RWPE1 (cell line): ENCODE results near the gene MYO5C.

ENCODE experiments used
- CTCF ChIA-PET: fragments of 350-600 bp; sonication (Branson Sonifier 250); formaldehyde crosslinking; extraction: SDS; loops from one replicate; lab custom pipeline; 2021; lab: Yijun Ruan, JAX
- POLR2A ChIA-PET: fragments of 400-600 bp; formaldehyde crosslinking; extraction: SDS; loops from one replicate; lab custom pipeline; 2020; ENCODE audit warnings: antibody characterized with exemption; ENCODE audit not compliant: low non-redundant PET; lab: Yijun Ruan, JAX
- DNase-seq: peaks from one replicate; pipeline ENCODE4 v3.0.0; 2012; ENCODE audit warnings: low spot score
- H3K27ac ChIP-seq: fragments of 450-650 bp; 2 replicates; pipeline ENCODE4 v1.5.1; 2017
- CTCF ChIP-seq: fragments of 450-650 bp; conservative IDR thresholded peaks from 2 replicates; pipeline ENCODE4 v1.5.1; 2017; ENCODE audit warnings: low read depth, mild to moderate bottlenecking

MYO5C gene

GRCh38 chr15:52233405-52233804, 62.2 kb downstream of the MYO5C start:
- CTCF ChIA-PET, result interaction anchor here (0.6 to 0.8 kb wide), 2 partner anchors 28 to 1866 kb away, joined by 3 to 4 read pairs; no protein-coding TSS in a partner anchor
- DNase-seq, result no peak

GRCh38 chr15:52232327-52232726, 63.3 kb downstream of the MYO5C start:
- H3K27ac ChIP-seq, result no peak overlapping the region
- ChIA-PET POLR2A (no interaction called here), CTCF (interaction anchor here (0.6 kb wide), 2 partner anchors 24 to 106 kb away, joined by 4 to 8 read pairs; no protein-coding TSS in a partner anchor)
- no peak for TF ChIP-seq CTCF
- no peak for DNase-seq

More at GRCh38 chr15:52233405-52233804, 62.2 kb downstream of the MYO5C start:
- POLR2A ChIA-PET, result no interaction called here
- no peak for TF ChIP-seq CTCF
- H3K27ac ChIP-seq, result no peak overlapping the region

- CTCF ChIA-PET, result interaction anchor here (0.6 kb wide), 1 partner anchor 34 kb away, joined by 3 read pairs; no protein-coding TSS in a partner anchor
- POLR2A ChIA-PET, result no interaction called here
These were observed 65.5 kb downstream of the MYO5C start for GRCh38 chr15:52230073-52230472.

GRCh38 chr15:52228921-52229320, 66.7 kb downstream of the MYO5C start:
- no peak for TF ChIP-seq CTCF
- no peak overlapping the region for H3K27ac ChIP-seq
- CTCF ChIA-PET, result interaction anchor here (0.6 kb wide), 2 partner anchors 13 to 237 kb away, joined by 3 to 4 read pairs; no protein-coding TSS in a partner anchor
- DNase-seq, result peak; percentile 85
- POLR2A ChIA-PET, result no interaction called here

More at GRCh38 chr15:52230073-52230472, 65.5 kb downstream of the MYO5C start:
- no peak for TF ChIP-seq CTCF
- no peak overlapping the region for H3K27ac ChIP-seq
- no peak for DNase-seq

- peak; percentile 80 for DNase-seq
- H3K27ac ChIP-seq, result no peak overlapping the region
- CTCF ChIA-PET, result interaction anchor here (0.5 to 1.7 kb wide), 11 partner anchors 12 to 845 kb away, joined by 3 to 9 read pairs (median 3); no protein-coding TSS in a partner anchor
- peak; percentile 92 for TF ChIP-seq CTCF
- POLR2A ChIA-PET, result no interaction called here
These were observed 68.1 kb downstream of the MYO5C start for GRCh38 chr15:52227456-52227855.

- CTCF ChIA-PET, result interaction anchor here (0.7 to 2.0 kb wide), 2 partner anchors 17 to 118 kb away, joined by 3 to 5 read pairs; no protein-coding TSS in a partner anchor
- no peak for TF ChIP-seq CTCF
- DNase-seq, result no peak
- POLR2A ChIA-PET, result no interaction called here
- no peak overlapping the region for H3K27ac ChIP-seq
These were observed 70.4 kb downstream of the MYO5C start for GRCh38 chr15:52225230-52225629.
